Lower lobe of right lung (tissue), 2 donors: ENCODE data around the gene APLP2. TPM values are rescaled to one million over a fixed set of nuclear protein-coding genes. Genes with fewer than 3 reads are reported as not detected.

Experiments
- ATAC-seq, 2 donors: fragments of 200-7000 bp; cut with Tn5 transposase; one replicate each; pipeline ENCODE4 v1.9.1; 2020 to 2022; ENCODE audit warnings: mild to moderate bottlenecking in 2 of 2, moderate library complexity in 2 of 2
- DNase-seq: peaks from one replicate; pipeline ENCODE4 v3.0.0-alpha.2; 2020
- H3K27ac ChIP-seq: fragments of 200-600 bp; one replicate; pipeline ENCODE4 v1.8.0; 2022
- H3K27me3 ChIP-seq: fragments of 200-600 bp; one replicate; pipeline ENCODE4 v1.8.0; 2022; ENCODE audit warnings: low read depth
- H3K36me3 ChIP-seq: fragments of 200-600 bp; one replicate; pipeline ENCODE4 v1.8.0; 2022; ENCODE audit warnings: mild to moderate bottlenecking
- H3K4me1 ChIP-seq: fragments of 200-600 bp; one replicate; pipeline ENCODE4 v1.8.0; 2022
- H3K4me3 ChIP-seq: fragments of 200-600 bp; one replicate; pipeline ENCODE4 v1.8.0; 2022; ENCODE audit warnings: mild to moderate bottlenecking
- H3K9me3 ChIP-seq: fragments of 200-600 bp; one replicate; pipeline ENCODE4 v1.8.0; 2022
- intact Hi-C: fragments of 100-400 bp; cut with DNase I; formaldehyde crosslinking; loops from one replicate; pipeline ENCODE4 v1.11.0; 2022
- total RNA-seq: library from RNA; stranded (reverse); fragmentation: NEBNext Ultra II Directional; extraction: Animal tissue kit (Norgen Biotek cat#: 25700); gene quantifications from one replicate; pipeline ENCODE4 v1.2.1, GENCODE V29; 2021
- TF ChIP-seq, protein P1 (sequence below): fragments of 200-600 bp; IDR thresholded peaks from one replicate; pipeline ENCODE4 v1.8.0; 2022; ENCODE audit warnings: antibody characterized with exemption, mild to moderate bottlenecking
- donor health status: DM: no; HTN: yes; CAD: no; lungs with severe emphysema.

Gene APLP2
- total RNA-seq, 1 donor from 2014 or later: 582 TPM

DNA sequence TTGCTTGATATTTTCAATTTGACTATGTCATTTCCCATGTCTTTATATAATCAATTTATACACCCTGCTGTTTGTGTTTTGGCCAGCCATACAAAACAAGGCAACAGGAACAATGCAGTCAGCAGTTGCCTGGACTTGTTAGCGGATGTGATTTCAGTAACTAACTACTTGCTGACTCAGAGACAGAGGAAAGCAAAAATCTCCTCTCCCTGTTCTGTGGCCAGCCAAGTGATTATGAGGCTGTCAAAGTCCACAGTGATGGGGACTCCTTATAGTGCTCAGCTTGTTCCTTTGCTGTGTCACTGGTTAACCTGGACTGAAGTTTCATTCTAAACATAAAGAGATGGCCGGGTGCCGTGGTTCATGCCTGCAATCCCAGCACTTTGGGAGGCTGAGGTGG is 32.6 kb upstream of the APLP2 start:
- Histone ChIP-seq H3K27me3 (no peaks in the 10 kb centered on the region), H3K36me3 (no peaks in the 10 kb centered on the region), H3K4me3 (no peak overlapping the region), H3K9me3 (no peaks in the 10 kb centered on the region), H3K27ac (no peak overlapping the region), H3K4me1 (no peaks in the 10 kb centered on the region)
- TF ChIP-seq, protein P1, sequence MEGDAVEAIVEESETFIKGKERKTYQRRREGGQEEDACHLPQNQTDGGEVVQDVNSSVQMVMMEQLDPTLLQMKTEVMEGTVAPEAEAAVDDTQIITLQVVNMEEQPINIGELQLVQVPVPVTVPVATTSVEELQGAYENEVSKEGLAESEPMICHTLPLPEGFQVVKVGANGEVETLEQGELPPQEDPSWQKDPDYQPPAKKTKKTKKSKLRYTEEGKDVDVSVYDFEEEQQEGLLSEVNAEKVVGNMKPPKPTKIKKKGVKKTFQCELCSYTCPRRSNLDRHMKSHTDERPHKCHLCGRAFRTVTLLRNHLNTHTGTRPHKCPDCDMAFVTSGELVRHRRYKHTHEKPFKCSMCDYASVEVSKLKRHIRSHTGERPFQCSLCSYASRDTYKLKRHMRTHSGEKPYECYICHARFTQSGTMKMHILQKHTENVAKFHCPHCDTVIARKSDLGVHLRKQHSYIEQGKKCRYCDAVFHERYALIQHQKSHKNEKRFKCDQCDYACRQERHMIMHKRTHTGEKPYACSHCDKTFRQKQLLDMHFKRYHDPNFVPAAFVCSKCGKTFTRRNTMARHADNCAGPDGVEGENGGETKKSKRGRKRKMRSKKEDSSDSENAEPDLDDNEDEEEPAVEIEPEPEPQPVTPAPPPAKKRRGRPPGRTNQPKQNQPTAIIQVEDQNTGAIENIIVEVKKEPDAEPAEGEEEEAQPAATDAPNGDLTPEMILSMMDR: no peak
- no peak for ATAC-seq
- no peak for DNase-seq
- intact Hi-C loops: no loop called here

DNA sequence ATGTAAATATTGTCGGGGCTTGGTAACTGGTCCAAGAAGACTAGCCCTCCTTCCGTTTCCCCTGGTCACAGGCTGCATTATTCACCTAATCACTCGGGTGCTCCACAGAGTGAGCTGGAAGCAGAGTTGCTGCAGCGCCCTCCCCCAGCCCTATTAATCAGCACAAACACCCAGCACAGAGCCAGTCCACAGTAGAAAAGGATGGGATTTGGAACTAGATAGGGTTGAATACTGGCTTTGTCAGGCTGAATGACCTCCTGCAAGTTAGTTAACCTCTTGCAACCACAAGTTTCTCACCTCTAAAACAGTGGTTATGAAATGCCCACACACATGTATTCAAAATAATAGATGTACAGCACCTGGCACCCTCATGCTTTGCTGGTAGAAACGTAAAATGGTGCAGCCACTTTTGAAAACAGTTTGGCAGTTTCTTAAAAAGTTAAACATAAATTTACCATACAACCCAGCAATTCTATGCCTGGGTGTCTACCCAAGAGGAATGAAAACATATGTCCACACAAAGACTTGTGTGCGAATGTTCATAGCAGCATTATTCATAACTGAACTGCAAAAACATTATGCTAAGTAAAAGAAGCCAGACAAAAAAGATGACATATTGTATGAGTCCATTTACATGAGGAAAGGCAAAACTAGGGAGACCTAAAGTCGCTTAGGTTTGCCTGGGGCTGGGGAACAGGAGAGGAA is 31.7 kb upstream of the APLP2 start:
- Histone ChIP-seq H3K27me3 (no peaks in the 10 kb centered on the region), H3K27ac (no peak overlapping the region), H3K36me3 (no peaks in the 10 kb centered on the region), H3K4me3 (no peak overlapping the region), H3K4me1 (no peaks in the 10 kb centered on the region), H3K9me3 (no peaks in the 10 kb centered on the region)
- TF ChIP-seq, protein P1: no peak
- intact Hi-C loops: no loop called here
- ATAC-seq: no peak
- DNase-seq: no peak

DNA sequence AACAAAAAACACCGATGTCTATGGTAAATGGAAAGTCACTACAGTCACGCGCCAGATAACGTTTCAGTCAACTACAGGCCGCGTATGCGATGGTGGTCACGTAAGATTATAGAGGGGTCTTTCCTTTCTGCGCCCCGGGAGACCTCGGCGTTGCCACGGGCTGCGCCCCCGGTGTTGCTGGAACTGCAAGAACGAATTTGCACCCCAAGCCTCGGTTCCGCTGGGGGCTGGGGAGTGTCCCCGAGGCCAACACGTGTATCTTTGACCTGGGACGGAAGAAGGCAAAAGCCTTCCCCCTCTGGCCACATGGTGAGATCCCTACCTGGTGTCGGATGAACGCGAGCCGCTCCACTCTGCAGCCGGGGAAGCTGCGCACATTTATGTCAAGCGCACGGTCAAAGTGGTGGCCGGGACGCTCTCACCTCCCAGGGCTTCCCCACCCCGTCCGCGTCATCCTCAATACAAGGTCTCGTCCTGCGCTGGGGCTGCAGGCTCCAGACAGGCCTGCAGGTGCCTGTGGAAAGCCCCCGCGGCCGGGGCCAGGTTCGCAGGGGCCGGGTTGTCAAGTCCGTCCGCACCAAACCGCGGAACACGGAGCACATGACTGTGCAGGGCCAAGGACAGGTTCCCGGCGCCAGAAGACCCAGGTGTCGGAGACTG is 29.3 kb upstream of the APLP2 start:
- no peaks in the 10 kb centered on the region for H3K4me1 ChIP-seq
- H3K27ac ChIP-seq: no peak overlapping the region
- no peaks in the 10 kb centered on the region for H3K27me3 ChIP-seq
- H3K9me3 ChIP-seq: no peaks in the 10 kb centered on the region
- DNase-seq: no peak
- no peak for ATAC-seq
- intact Hi-C loops: no loop called here
- H3K36me3 ChIP-seq: no peaks in the 10 kb centered on the region
- H3K4me3 ChIP-seq: no peak overlapping the region
- TF ChIP-seq, protein P1: no peak

DNA sequence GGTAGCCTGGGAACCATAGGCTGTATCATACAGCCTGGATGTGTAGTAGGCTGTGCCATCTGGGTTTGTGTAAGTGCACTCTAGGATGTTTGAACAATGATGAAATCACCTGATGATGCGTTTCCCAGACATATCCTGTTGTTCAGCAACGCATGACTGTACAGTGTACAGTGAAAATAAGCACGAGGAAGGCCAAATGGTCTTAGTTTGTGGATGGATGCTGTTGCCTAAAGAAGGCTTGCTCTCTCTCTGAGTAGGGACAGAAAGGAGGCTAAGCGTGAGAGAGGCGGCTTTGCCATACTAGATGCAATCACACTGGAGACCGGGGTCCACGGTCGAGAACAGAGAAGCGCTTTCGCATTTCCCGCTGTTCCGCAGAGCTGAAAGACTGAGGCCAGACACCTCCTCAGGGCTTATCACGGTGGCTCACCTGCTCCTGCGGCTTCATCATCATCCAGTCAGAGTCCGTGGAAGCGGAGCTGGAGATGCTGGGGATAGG is 27.6 kb upstream of the APLP2 start:
- H3K4me1 ChIP-seq: no peaks in the 10 kb centered on the region
- no peak overlapping the region for H3K27ac ChIP-seq
- no peaks in the 10 kb centered on the region for H3K36me3 ChIP-seq
- intact Hi-C loops: no loop called here
- ATAC-seq (peak; percentile 46 to 70), DNase-seq (no peak)
- TF ChIP-seq, protein P1: no peak
- H3K27me3 ChIP-seq: no peaks in the 10 kb centered on the region
- H3K9me3 ChIP-seq: no peaks in the 10 kb centered on the region
- no peak overlapping the region for H3K4me3 ChIP-seq

DNA sequence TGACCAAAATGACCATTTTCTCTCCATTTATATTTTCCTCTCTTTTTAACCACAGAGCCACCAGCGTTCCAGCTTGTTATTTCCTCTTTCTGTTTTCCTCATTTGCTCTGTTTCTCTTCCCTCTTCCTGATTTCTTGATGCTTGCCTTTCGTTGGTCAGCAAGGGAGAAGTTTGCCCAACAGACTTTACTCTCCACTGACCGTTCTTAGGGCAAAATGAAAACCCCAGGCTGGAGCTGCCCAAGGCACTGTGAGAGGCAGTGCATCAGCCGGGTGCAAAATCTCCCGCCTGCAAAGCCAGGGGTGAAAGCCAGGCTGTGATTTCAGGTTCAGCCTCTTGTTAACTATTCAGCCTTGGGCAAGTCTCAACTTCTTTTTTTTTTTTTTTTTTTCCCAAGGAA is 26.1 kb upstream of the APLP2 start:
- peak; percentile 54 to 70 for ATAC-seq
- TF ChIP-seq, protein P1: no peak
- Histone ChIP-seq H3K27me3 (no peaks in the 10 kb centered on the region), H3K4me3 (no peak overlapping the region), H3K9me3 (no peaks in the 10 kb centered on the region), H3K27ac (peak overlapping the region; percentile 49), H3K36me3 (no peaks in the 10 kb centered on the region), H3K4me1 (no peaks in the 10 kb centered on the region)
- intact Hi-C loops: no loop called here
- peak; percentile 52 for DNase-seq
